A549 (cell line): ENCODE results near the gene PELI3.

Source experiments
- CTCF ChIP-seq: fragments of >200 bp; sonication (Bioruptor Twin); formaldehyde crosslinking; IDR thresholded peaks from 3 replicates; pipeline ENCODE4 v1.5.1; 2016
- EP300 ChIP-seq, 2 experiments: fragments of >200 bp; sonication (Bioruptor Twin); formaldehyde crosslinking; IDR thresholded peaks; 2 replicates in 1 of 2; 3 replicates in 1 of 2; pipeline ENCODE4 v1.6.1; 2016 to 2017
- FOXS1 ChIP-seq: fragments of 250-450 bp; sonication (Bioruptor Pico); IDR thresholded peaks from 2 replicates; pipeline ENCODE4 v1.5.0; 2020; ENCODE audit warnings: mild to moderate bottlenecking, moderate library complexity
- PBX3 ChIP-seq: IDR thresholded peaks from 2 replicates; pipeline ENCODE4 v1.6.1; 2012
- POLR2A ChIP-seq: IDR thresholded peaks from 2 replicates; pipeline ENCODE4 v1.6.1; 2012; ENCODE audit warnings: mild to moderate bottlenecking, low read length
- RAD21 ChIP-seq, 2 experiments: fragments of >200 bp in 1 of 2; sonication (Bioruptor Twin) in 1 of 2; formaldehyde crosslinking in 1 of 2; IDR thresholded peaks in 1 of 2; conservative IDR thresholded peaks in 1 of 2; 2 replicates in 1 of 2; 3 replicates in 1 of 2; pipeline ENCODE4 v1.6.1; 2012 to 2018; ENCODE audit warnings: inconsistent platforms in 1 of 2
- RCOR1 ChIP-seq: fragments of 150-350 bp; IDR thresholded peaks from 2 replicates; pipeline ENCODE4 v1.6.1; 2014; ENCODE audit warnings: antibody characterized with exemption, low read length, low read depth
- RFX5 ChIP-seq: fragments of 450-650 bp; IDR thresholded peaks from 2 replicates; pipeline ENCODE4 v1.7.1; 2014; ENCODE audit warnings: antibody characterized with exemption, mild to moderate bottlenecking, moderate library complexity

GRCh38 chr11:66480117-66480938, 13.6 kb downstream of the PELI3 start, which contains the start of gene DPP3:
- TF ChIP-seq CTCF (no peak), RFX5 (0 out of 2 replicates have a peak, but pooled peaks have one; percentile 23), RCOR1 (no peak), RAD21 (conservative IDR thresholded peaks at IDR 0.05 in 1 of 2, IDR thresholded peaks at IDR 0.05 in 1 of 2) (no peak), POLR2A (peak; percentile 80), PBX3 (peak; percentile 96), EP300 (IDR thresholded peaks at IDR 0.05) (no peak), FOXS1 (CRISPR knock-in tag) (no peak)
